Measurements from ENCODE around the gene ADAT3. TPM values are rescaled to one million over a fixed set of nuclear protein-coding genes. Genes with fewer than 3 reads are reported as not detected.
A peak's percentile ranks its signal among the peaks of the same experiment; 100 is the strongest.

Gene ADAT3
- total and polyA plus RNA-seq, 2 experiments from 2014 or later, result 2.4 to 11.0 TPM

DNA sequence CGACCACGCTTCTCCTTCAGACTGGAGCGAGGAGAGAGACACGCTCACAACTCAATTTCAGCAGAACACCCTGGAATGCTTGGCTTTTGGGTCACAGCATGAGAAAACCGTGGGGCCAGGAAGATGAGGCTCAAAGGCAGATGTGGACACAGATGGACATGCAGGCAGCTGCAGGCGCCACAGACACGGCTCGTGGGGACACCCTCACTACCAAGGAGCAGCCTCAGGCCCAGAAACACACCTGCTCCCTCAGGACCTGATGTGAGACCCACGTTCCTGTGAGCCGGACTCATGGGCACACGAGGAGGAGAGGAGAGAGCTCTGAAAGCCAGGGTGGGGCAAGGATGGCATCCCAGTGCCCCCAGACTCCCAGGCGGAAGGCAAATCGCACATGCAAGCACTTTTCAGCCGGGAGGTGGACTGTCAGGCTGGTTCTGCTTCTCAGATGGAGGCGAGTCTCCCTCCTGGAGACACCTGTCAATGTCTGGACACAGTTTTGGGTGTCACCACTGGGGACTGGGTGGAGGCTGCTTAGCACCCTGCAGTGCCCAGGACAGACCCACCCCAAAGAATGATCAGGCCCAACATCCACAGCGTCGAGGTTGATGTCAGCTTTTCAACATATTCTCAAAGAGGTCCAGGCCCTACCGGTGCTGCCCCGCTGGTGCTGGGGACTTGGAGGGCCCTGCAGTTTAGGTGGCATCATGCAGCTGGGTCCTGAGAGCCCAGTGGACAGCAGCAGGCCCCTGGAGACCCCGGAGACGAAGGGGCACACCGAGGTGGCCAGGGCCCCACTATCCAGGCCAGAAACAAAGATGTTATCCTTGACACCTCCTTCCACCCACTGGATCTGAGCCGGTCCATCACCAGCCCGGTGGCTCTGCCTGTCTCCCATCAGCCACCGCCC lies 22.2 kb upstream of the ADAT3 start:
- WGBS (ENCODE audit: low lambda C conversion rate, missing lambda C conversion rate), result 84% methylated on average over 25 of the region's 25 CpGs
- TF ChIP-seq EZH2 (IDR thresholded peaks at IDR 0.05; ENCODE audit: borderline replicate concordance), result no peak
- no peak for TF ChIP-seq CTCF (IDR thresholded peaks at IDR 0.05; ENCODE audit: poor library complexity)
- TF ChIP-seq EZH2phosphoT487 (IDR thresholded peaks at IDR 0.05; ENCODE audit: low read depth, severe bottlenecking, unreplicated experiment), result no peak
- no peak overlapping the region for H2AFZ ChIP-seq
- peaks cover 22% of the 10 kb centered on the region for H3K4me1 ChIP-seq (ENCODE audit: insufficient read depth)
- no peaks in the 10 kb centered on the region for H3K36me3 ChIP-seq (replicated peaks; ENCODE audit: insufficient read depth, low read depth)
- peaks cover 43% of the 10 kb centered on the region for H3K79me2 ChIP-seq
- no peaks in the 10 kb centered on the region for H3K27me3 ChIP-seq
- H3K9me2 ChIP-seq (replicated peaks; ENCODE audit: insufficient read depth), result no peaks in the 10 kb centered on the region
- no peak overlapping the region for H3K4me3 ChIP-seq
- DNase-seq (ENCODE audit: low spot score), result no peak
- no peak overlapping the region for H3K27ac ChIP-seq
- H4K20me1 ChIP-seq (ENCODE audit: insufficient read depth, poor library complexity, severe bottlenecking), result peaks cover 32% of the 10 kb centered on the region
- H3K9me3 ChIP-seq (ENCODE audit: low read depth), result no peaks in the 10 kb centered on the region
- H3K4me2 ChIP-seq, result peak overlapping the region; percentile 99

DNA sequence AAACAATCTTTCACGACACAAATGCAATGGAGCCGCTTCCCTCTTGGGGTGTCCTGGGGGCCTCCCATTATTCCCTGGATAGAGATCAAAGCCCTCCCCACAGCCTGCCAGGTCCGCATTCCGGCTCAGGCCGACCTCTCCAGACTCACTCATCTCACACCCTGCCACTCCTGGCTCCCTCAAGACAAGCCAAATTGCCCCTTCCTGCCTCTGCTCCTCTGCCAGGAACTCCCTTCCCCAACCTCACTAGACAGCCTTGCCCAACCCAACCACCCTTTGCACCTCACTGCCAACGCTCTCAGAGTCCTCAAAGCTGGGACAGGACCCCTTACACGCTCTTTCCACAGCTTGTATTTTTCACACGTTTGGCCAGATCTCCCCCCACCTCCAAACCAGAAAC lies 21.4 kb upstream of the ADAT3 start:
- peaks cover 32% of the 10 kb centered on the region for H4K20me1 ChIP-seq (ENCODE audit: insufficient read depth, poor library complexity, severe bottlenecking)
- no peaks in the 10 kb centered on the region for H3K9me3 ChIP-seq (ENCODE audit: low read depth)
- H3K4me3 ChIP-seq, result peak overlapping the region; percentile 97
- peak overlapping the region; percentile 99 for H3K4me2 ChIP-seq
- TF ChIP-seq EZH2phosphoT487 (IDR thresholded peaks at IDR 0.05; ENCODE audit: low read depth, severe bottlenecking, unreplicated experiment) (no peak), CTCF (IDR thresholded peaks at IDR 0.05; ENCODE audit: poor library complexity) (no peak), EZH2 (IDR thresholded peaks at IDR 0.05; ENCODE audit: borderline replicate concordance) (no peak)
- H3K27ac ChIP-seq, result no peak overlapping the region
- H3K4me1 ChIP-seq (ENCODE audit: insufficient read depth), result peaks cover 22% of the 10 kb centered on the region
- H2AFZ ChIP-seq, result no peak overlapping the region
- no peaks in the 10 kb centered on the region for H3K9me2 ChIP-seq (replicated peaks; ENCODE audit: insufficient read depth)
- no peak for DNase-seq (ENCODE audit: low spot score)
- WGBS (ENCODE audit: low lambda C conversion rate, missing lambda C conversion rate), result 62% methylated on average over 8 of the region's 8 CpGs
- H3K79me2 ChIP-seq, result peaks cover 43% of the 10 kb centered on the region
- no peaks in the 10 kb centered on the region for H3K36me3 ChIP-seq (replicated peaks; ENCODE audit: insufficient read depth, low read depth)
- no peaks in the 10 kb centered on the region for H3K27me3 ChIP-seq

DNA sequence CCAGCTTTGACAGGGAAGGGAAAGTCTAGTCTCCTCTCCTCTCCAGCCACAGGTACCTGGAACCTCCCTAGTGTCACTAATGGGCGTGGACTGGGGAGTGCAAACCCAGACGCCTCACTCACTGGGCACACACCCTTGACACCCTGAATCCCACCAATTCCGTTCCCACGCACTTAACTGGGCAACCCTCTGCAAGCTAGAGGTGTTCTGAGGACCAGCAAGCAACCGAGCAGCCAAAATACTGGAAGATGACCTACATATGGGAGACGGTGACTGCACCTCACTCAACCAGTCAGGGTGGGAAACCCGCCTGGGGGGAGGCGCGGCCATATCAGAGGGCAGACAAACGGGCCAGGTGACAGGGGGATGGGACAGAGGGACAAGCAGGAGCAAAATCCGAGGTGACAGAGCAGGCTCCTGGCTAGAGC lies 20.9 kb upstream of the ADAT3 start:
- WGBS (ENCODE audit: low lambda C conversion rate, missing lambda C conversion rate), result 14% methylated on average over 11 of the region's 11 CpGs
- Histone ChIP-seq H3K4me1 (ENCODE audit: insufficient read depth) (peaks cover 22% of the 10 kb centered on the region), H3K27me3 (no peaks in the 10 kb centered on the region), H3K9me2 (replicated peaks; ENCODE audit: insufficient read depth) (no peaks in the 10 kb centered on the region), H3K9me3 (ENCODE audit: low read depth) (no peaks in the 10 kb centered on the region), H4K20me1 (ENCODE audit: insufficient read depth, poor library complexity, severe bottlenecking) (peaks cover 32% of the 10 kb centered on the region), H3K4me3 (peak overlapping the region; percentile 97), H3K36me3 (replicated peaks; ENCODE audit: insufficient read depth, low read depth) (no peaks in the 10 kb centered on the region), H3K4me2 (peak overlapping the region; percentile 99), H2AFZ (no peak overlapping the region), H3K79me2 (peaks cover 43% of the 10 kb centered on the region), H3K27ac (peak overlapping the region; percentile 80)
- no peak for DNase-seq (ENCODE audit: low spot score)
- TF ChIP-seq EZH2 (IDR thresholded peaks at IDR 0.05; ENCODE audit: borderline replicate concordance), result no peak
- no peak for TF ChIP-seq CTCF (IDR thresholded peaks at IDR 0.05; ENCODE audit: poor library complexity)
- no peak for TF ChIP-seq EZH2phosphoT487 (IDR thresholded peaks at IDR 0.05; ENCODE audit: low read depth, severe bottlenecking, unreplicated experiment)
